OCI-LY3 (cell line): ENCODE results near the gene TXNDC11.

Experiments used
- CTCF ChIP-seq: fragments of 200-600, 300-600 bp; sonication (generic); IDR thresholded peaks from 2 replicates; pipeline ENCODE4 v1.5.1; 2014; ENCODE audit warnings: antibody characterized with exemption, low read length, low read depth
- EZH2phosphoT487 ChIP-seq: fragments of 200-600 bp; shearing (Covaris generic); IDR thresholded peaks from 2 replicates; pipeline ENCODE4 v1.6.1; 2018; ENCODE audit warnings: antibody characterized with exemption, mixed run types, low read depth

- TF ChIP-seq CTCF = no peak
- no peak for TF ChIP-seq EZH2phosphoT487
These were observed 58.2 kb downstream of the TXNDC11 start for GRCh38 chr16:11684231-11685025.
